GM18502 (cell line): ENCODE data around the gene ZFYVE28.
"Not testable (repeated sequence)": the region's sequence is repeated elsewhere in the genome, so short reads cannot be mapped to it uniquely, and the experiment has no call there.

ENCODE experiments used
- ATAC-seq: cut with Tn5 transposase; IDR thresholded peaks from one replicate; pipeline ENCODE4 v1.9.1; 2021; ENCODE audit warnings: mild to moderate bottlenecking; ENCODE audit not compliant: unreplicated experiment, poor library complexity

The ZFYVE28 gene

GRCh38 chr4:2276581-2277325 is 141.7 kb downstream of the ZFYVE28 start:
- ATAC-seq = no peak

GRCh38 chr4:2275546-2276251 is 142.7 kb downstream of the ZFYVE28 start:
- ATAC-seq = no peak

DNA sequence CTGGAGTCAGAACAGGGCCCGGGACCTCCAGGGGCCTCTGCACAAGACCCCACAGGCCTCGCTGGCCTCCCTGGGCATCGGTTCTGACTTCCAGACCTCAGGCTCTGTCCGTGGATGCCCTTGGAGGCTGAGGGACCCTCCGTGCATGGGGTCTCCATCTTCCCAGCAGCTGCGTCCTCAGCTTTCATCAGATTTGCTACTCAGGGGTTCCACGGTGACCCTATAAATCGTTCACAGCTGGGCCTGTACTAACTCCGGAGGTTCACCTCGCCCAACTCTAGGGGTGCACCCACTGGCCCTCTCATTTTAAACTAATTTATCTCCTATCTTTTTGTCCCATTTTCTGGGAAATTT is 143.4 kb downstream of the ZFYVE28 start:
- ATAC-seq = not testable (repeated sequence)

DNA sequence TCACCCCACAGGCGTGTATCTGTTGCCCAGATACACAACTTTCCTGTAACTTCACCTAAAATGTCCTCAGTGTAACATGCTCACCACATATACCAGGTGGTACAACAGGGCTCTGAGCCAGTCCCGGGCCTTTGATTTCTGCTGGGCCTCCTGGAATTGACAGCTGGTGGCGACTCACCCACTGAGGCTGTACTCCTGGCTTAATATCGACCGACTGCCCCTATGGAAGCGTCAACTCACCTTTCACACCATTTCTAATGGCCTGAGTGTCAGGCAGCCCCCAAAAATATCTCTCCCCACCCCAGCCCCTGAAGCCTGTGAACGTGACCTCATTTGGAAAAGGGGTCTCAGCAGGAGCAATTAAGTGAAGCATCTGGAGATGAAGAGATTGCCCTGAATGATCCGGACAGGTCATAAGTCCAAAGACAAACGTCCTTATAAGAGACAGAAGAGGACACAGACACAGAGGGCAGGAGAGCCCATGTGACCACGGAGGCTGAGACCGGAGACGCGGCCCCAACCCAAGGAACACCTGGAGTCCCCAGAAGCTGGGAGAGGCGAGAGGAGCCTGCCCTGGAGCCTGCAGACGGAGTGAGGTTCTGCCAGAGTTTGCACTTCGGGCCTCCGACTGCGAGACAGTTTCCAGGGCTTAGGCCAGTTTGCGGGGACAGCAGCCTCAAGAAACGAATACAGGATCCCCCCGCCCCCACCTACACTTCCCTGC is 144.0 kb downstream of the ZFYVE28 start:
- ATAC-seq = no peak

DNA sequence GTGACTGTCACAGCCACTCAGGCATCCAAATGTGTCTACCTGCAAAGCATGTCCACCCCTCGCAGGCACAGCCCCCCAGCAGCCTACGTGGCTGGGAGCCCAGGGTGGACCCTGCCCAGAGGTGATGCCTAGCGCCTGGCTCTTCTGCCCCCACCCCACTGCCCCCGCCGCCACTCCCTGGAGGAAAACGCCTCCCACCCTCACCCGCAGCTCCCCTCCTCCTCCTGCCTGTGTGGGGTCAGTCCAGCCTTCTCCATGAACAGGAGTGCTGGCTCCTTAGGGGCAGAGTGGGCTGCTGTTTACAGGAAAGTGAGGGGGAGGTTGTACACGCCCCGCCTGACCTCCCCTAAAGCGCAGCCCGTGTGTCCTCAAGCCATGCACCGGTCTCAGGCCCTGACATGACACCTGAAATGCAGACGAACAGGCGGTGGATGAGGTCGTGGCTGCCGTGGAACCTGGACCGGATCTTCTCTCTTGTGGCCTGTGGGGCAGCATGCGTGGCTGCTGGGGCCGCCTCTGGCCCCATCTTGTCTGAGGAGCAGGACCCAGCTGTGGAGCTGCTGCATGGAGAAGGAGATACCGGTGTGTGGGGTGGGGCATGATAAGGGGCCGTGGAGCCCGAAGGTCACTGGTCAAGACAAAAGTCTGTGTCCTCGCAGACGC is 144.7 kb downstream of the ZFYVE28 start:
- ATAC-seq = no peak

GRCh38 chr4:2273221-2273620 is 145.2 kb downstream of the ZFYVE28 start:
- no peak for ATAC-seq

DNA sequence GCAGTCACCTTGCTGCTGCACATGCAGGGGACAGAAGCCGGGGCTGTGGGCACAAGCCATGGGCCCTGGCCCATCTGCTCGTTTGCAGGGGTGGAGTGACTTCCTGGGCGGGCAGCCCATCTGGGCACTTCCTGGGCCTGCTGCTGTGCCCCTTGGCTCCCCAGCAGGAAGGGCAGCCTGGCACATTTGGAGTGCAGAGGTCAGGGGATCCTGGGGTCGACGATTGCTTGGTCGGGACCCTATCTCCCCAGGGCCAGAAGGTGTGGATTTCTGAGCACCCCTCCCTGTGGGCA is 145.7 kb downstream of the ZFYVE28 start:
- ATAC-seq = no peak

DNA sequence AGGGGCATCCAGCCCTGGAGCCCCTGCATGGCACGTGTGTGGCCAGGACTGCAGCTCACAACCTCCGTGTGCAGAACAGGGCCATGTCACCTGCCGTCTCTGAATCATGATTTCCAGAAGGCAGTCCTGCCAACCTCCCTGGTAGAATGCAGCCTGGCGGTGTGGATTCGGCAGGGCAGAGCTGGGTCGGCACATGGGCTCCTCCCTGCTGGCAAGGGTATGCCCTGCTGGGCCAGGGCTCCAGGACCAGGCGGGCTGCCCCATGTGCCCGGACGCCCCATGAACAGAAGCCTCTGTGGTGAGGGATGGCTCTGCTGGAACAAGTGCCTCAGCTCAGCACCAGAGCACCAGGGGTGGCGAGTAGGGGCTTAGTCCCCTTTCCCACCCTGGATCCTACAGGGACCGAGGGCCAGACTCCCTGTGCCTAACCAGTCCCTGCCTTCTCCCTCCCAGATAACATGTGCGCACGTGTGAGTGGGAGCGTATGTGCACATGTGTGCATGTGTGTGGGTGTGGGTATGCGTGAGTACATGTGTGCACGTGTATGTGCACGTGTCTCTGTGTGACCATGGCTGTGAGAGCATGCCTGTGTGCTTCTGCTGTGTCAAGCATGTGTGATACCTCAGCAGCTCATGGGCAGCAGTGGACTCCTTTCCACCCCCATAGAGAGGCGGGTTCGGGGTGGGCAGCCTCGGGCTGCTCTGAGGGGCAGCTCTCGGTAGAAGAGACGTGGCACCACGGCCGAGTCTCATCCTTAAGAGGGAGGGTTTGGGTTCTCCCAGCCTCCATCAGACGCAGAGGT is 146.2 kb downstream of the ZFYVE28 start:
- ATAC-seq = no peak

- ATAC-seq = no peak
Observed at GRCh38 chr4:2271279-2272025, 147.0 kb downstream of the ZFYVE28 start.

- ATAC-seq = no peak
Observed at GRCh38 chr4:2270341-2271165, 147.9 kb downstream of the ZFYVE28 start.

DNA sequence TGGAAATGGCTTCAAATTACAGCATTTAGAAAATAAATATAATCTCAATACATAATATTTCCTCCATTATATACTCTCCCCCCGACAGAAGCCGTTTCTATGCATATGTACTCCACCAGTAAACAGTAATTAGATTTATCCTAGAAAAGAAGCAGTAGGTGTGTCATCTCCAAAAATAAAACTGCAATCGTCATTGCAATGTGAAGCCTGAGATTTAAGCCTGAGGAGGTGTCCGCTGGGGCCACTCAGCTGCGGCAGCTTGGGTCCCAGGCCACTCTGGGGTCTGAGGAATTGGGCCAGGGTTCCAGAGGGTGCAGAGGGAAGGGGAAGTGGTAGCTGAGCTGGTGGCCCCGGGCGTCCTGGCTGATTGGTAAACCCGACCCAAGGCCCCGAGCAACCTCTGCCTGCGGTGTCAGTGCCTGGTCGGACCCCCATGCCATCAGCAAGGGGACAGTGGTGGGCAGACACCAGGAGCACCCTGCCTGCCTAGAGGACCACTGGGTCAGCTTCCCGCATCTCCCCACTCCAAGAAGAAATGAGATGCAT is 148.8 kb downstream of the ZFYVE28 start:
- ATAC-seq = no peak

DNA sequence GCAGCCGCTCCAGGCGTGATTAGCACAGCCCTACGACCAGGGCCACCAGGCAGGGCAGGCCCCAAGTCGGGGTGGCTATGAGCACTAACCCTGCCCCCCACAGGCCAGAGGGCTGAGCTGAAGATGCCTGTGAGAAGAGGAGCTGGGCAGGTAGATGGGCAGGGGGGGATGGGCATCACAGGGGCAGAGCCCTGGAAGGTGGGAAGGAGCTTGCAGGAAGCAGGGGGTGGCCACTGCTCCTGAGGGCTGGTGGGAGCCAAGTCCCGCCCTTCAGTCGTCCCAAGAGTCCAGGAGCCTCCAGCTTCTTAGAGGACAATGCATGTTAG is 149.3 kb downstream of the ZFYVE28 start:
- no peak for ATAC-seq

- ATAC-seq = no peak
Observed at GRCh38 chr4:2268357-2269205, 149.9 kb downstream of the ZFYVE28 start.

DNA sequence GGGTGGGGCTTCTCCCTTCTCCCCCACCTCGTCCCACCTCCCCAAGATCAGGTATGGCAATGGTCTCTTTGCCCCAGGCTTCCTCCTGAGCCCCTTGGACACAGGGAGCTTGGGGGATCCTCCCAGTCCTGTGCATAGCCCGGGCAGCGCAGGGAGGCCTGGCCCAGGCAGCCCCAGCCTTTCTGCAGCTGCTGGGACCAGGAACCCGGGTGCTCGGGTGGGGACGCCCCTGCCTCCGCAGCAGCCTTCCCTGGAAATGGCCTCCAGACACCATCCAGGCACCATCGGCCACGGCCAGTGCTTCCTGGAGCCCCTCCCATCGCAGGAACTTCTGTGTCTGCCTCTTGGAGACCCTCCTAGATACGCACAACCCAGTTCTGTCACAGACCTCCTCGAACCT is 150.6 kb downstream of the ZFYVE28 start:
- no peak for ATAC-seq

DNA sequence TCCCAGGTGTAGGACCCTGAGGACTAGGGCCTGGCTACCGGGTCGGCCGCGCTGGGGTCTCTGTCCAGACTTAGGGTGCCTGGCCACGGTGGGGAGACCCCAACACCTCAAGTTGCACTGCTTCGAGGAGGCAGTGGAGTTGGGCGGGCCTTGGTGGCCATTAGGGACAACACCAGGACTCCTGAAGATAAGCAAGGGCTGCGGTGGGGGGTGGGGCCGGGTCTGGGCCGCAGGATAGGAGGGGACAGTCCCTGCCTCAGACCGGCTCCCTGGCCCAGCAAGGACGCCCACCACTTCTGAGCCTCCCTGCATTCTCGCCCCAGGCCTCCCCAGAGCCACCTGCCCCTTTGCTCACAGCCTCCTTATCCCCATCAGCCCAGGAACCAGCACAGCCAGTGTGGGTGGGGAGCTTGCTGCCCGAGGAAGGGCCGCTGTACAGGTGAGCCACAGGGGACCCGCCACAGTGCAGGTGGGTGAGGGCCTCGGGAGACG is 151.1 kb downstream of the ZFYVE28 start:
- no peak for ATAC-seq

DNA sequence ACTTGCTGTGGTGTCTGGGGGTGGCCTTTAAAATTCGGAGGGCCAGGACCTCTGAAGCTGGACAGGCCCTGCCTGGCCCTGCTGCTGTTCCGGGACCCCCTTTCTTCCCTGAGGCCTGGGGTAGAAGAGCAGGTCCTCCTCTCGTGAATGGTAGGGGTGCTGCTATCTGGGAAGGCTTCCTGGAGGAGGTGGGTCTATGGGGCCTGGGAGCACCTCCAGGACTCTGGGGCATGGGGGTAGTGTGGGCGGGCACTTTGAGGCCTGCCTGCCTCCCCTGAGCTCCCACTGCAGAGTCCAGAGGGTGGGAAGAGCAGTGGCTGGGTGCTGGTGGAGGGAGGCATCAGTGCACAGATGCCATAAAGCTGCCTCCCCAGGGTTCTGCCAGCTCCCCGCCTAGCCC is 151.6 kb downstream of the ZFYVE28 start:
- ATAC-seq = no peak

- ATAC-seq = no peak
Observed at GRCh38 chr4:2266181-2266580, 152.3 kb downstream of the ZFYVE28 start.
